COLO668 (cell line): ENCODE measurements around the gene FBXW8.

Experiments
- DNase-seq: peaks from one replicate; lab custom pipeline; 2025; ENCODE audit not compliant: unreplicated experiment; lab: John Stamatoyannopoulos, UW

FBXW8 gene

GRCh38 chr12:116884871-116885270, 25.9 kb upstream of the FBXW8 start:
- DNase-seq: no peak

GRCh38 chr12:116885491-116885890, 25.3 kb upstream of the FBXW8 start:
- no peak for DNase-seq

GRCh38 chr12:116887244-116887643, 23.5 kb upstream of the FBXW8 start:
- DNase-seq: no peak

- no peak for DNase-seq
Measured at GRCh38 chr12:116887897-116888296, 22.9 kb upstream of the FBXW8 start.

- DNase-seq: no peak
Measured at GRCh38 chr12:116890330-116890729, 20.4 kb upstream of the FBXW8 start.

GRCh38 chr12:116891019-116891418, 19.7 kb upstream of the FBXW8 start:
- DNase-seq: no peak

GRCh38 chr12:116892349-116893140, 18.2 kb upstream of the FBXW8 start:
- DNase-seq: no peak

GRCh38 chr12:116894913-116895312, 15.8 kb upstream of the FBXW8 start:
- no peak for DNase-seq

- DNase-seq: no peak
Measured at GRCh38 chr12:116896411-116896924, 14.3 kb upstream of the FBXW8 start.

- no peak for DNase-seq
Measured at GRCh38 chr12:116897476-116897875, 13.3 kb upstream of the FBXW8 start.

GRCh38 chr12:116898669-116899068, 12.1 kb upstream of the FBXW8 start:
- no peak for DNase-seq

- no peak for DNase-seq
Measured at GRCh38 chr12:116901612-116902011, 9.1 kb upstream of the FBXW8 start.

- no peak for DNase-seq
Measured at GRCh38 chr12:116903818-116904217, 6.9 kb upstream of the FBXW8 start.

- no peak for DNase-seq
Measured at GRCh38 chr12:116906285-116906684, 4.5 kb upstream of the FBXW8 start.

- no peak for DNase-seq
Measured at GRCh38 chr12:116910280-116910644, 488 bp upstream of the FBXW8 start.

- DNase-seq: no peak
Measured at GRCh38 chr12:116915326-116915725, 4.6 kb downstream of the FBXW8 start.

GRCh38 chr12:116916122-116916521, 5.4 kb downstream of the FBXW8 start:
- DNase-seq: no peak

- peak; percentile 61 for DNase-seq
Measured at GRCh38 chr12:116916714-116917114, 6.0 kb downstream of the FBXW8 start.

- DNase-seq: no peak
Measured at GRCh38 chr12:116918464-116918863, 7.7 kb downstream of the FBXW8 start.

GRCh38 chr12:116919247-116919661, 8.5 kb downstream of the FBXW8 start:
- DNase-seq: peak; percentile 30

GRCh38 chr12:116919706-116920485, 9.1 kb downstream of the FBXW8 start:
- no peak for DNase-seq

- no peak for DNase-seq
Measured at GRCh38 chr12:116920939-116921338, 10.2 kb downstream of the FBXW8 start.
